NCI-H146 treated with DMSO at 0.1 percent for 48 hours (cell line): ENCODE data around the gene ARHGEF6.
"Not testable (repeated sequence)": the region's sequence is repeated elsewhere in the genome, so short reads cannot be mapped to it uniquely, and the experiment has no call there.

Experiments used
- DNase-seq: peaks from one replicate; lab custom pipeline; 2025; ENCODE audit not compliant: unreplicated experiment; lab: John Stamatoyannopoulos, UW

The ARHGEF6 gene

GRCh38 chrX:136780763-136781162 lies at the start of gene ARHGEF6:
ARHGEF6 (minus strand) TSS chrX:136780932; CDS start chrX:136780882, 50 bp downstream.
- no peak for DNase-seq

GRCh38 chrX:136829413-136829812 lies 48.7 kb upstream of the ARHGEF6 start:
- DNase-seq: no peak

- DNase-seq: no peak
Observed at GRCh38 chrX:136828830-136829229, 48.1 kb upstream of the ARHGEF6 start.

- DNase-seq: no peak
Observed at GRCh38 chrX:136827026-136827425, 46.3 kb upstream of the ARHGEF6 start.

- no peak for DNase-seq
Observed at GRCh38 chrX:136825771-136826170, 45.0 kb upstream of the ARHGEF6 start.

- no peak for DNase-seq
Observed at GRCh38 chrX:136823175-136823574, 42.4 kb upstream of the ARHGEF6 start.

GRCh38 chrX:136822337-136823095 lies 41.8 kb upstream of the ARHGEF6 start:
- no peak for DNase-seq

GRCh38 chrX:136819756-136820155 lies 39.0 kb upstream of the ARHGEF6 start:
- DNase-seq: not testable (repeated sequence)

- no peak for DNase-seq
Observed at GRCh38 chrX:136819031-136819703, 38.4 kb upstream of the ARHGEF6 start.

- no peak for DNase-seq
Observed at GRCh38 chrX:136816975-136817374, 36.2 kb upstream of the ARHGEF6 start.

- DNase-seq: no peak
Observed at GRCh38 chrX:136814847-136815750, 34.4 kb upstream of the ARHGEF6 start.

- no peak for DNase-seq
Observed at GRCh38 chrX:136812286-136812685, 31.6 kb upstream of the ARHGEF6 start.

GRCh38 chrX:136810493-136810892 lies 29.8 kb upstream of the ARHGEF6 start:
- no peak for DNase-seq

GRCh38 chrX:136806891-136807410 lies 26.2 kb upstream of the ARHGEF6 start:
- DNase-seq: no peak

- no peak for DNase-seq
Observed at GRCh38 chrX:136802515-136802914, 21.8 kb upstream of the ARHGEF6 start.

GRCh38 chrX:136797787-136798186 lies 17.1 kb upstream of the ARHGEF6 start:
- DNase-seq: no peak

- DNase-seq: not testable (repeated sequence)
Observed at GRCh38 chrX:136795132-136795531, 14.4 kb upstream of the ARHGEF6 start.

- DNase-seq: not testable (repeated sequence)
Observed at GRCh38 chrX:136794660-136795059, 13.9 kb upstream of the ARHGEF6 start.

- peak; percentile 75 for DNase-seq
Observed at GRCh38 chrX:136794080-136794479, 13.3 kb upstream of the ARHGEF6 start.

- DNase-seq: no peak
Observed at GRCh38 chrX:136789856-136790255, 9.1 kb upstream of the ARHGEF6 start.

GRCh38 chrX:136784231-136784630 lies 3.5 kb upstream of the ARHGEF6 start:
- DNase-seq: no peak
